ENCODE results near the gene GRP. TPM values are rescaled to one million over a fixed set of nuclear protein-coding genes. Genes with fewer than 3 reads are reported as not detected.

GRP gene
- total RNA-seq, 4 donors from 2014 or later = 4.8 TPM; not detected in 3

GRCh38 chr18:59198215-59198614 lies 21.7 kb upstream of the GRP start:
- no peak overlapping the region for H3K27ac ChIP-seq
- H3K9me3 ChIP-seq = no peaks in the 10 kb centered on the region
- H3K27me3 ChIP-seq = peaks cover 4% of the 10 kb centered on the region
- no peaks in the 10 kb centered on the region for H3K36me3 ChIP-seq
- TF ChIP-seq CTCF (IDR thresholded peaks at IDR 0.05) = no peak
- no peak for TF ChIP-seq POLR2A (IDR thresholded peaks at IDR 0.05)
- no peak for TF ChIP-seq EP300 (IDR thresholded peaks at IDR 0.05)
- no peak for TF ChIP-seq POLR2AphosphoS5 (IDR thresholded peaks at IDR 0.05)
- ATAC-seq = no peak
- no peaks in the 10 kb centered on the region for H3K4me1 ChIP-seq
- no peak overlapping the region for H3K4me3 ChIP-seq
- WGBS, 2 donors (ENCODE audit: low coverage in 1 of 2) = 93 to 95% methylated on average over 5 to 6 of the region's 6 CpGs

DNA sequence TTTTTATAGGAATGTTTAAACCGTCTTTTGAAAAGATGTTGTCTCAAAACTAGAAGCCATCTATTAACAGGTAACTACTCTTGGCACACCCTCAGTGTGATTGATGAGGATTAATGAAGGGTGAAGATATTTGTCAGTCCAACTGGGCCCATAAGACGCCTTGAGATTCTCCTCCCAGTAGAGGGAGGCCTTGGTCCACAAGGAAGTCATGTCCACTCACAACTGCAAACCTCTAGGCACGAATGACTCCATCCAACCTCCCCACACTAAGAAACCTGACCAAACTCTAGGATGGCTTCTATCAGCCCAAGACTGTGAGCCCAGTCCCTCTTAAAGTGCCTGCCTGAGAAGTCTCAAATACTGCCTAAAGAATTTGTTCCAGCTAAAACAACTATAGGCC lies 19.2 kb upstream of the GRP start:
- 79 to 83% methylated on average over 2 to 3 of the region's 3 CpGs for WGBS, 2 donors (ENCODE audit: low coverage in 1 of 2)
- TF ChIP-seq POLR2AphosphoS5 (IDR thresholded peaks at IDR 0.05) (no peak), CTCF (IDR thresholded peaks at IDR 0.05) (no peak), POLR2A (IDR thresholded peaks at IDR 0.05) (no peak), EP300 (IDR thresholded peaks at IDR 0.05) (no peak)

GRCh38 chr18:59202258-59202820 lies 17.6 kb upstream of the GRP start:
- TF ChIP-seq CTCF (IDR thresholded peaks at IDR 0.05) (no peak), POLR2AphosphoS5 (IDR thresholded peaks at IDR 0.05) (no peak), EP300 (IDR thresholded peaks at IDR 0.05) (no peak), POLR2A (IDR thresholded peaks at IDR 0.05) (no peak)
- H3K9me3 ChIP-seq = no peaks in the 10 kb centered on the region
- H3K4me1 ChIP-seq = no peaks in the 10 kb centered on the region
- H3K27ac ChIP-seq = no peak overlapping the region
- no peaks in the 10 kb centered on the region for H3K36me3 ChIP-seq
- ATAC-seq = no peak
- peaks cover 9% of the 10 kb centered on the region for H3K27me3 ChIP-seq
- no peak overlapping the region for H3K4me3 ChIP-seq

More for the DNA sequence above, 19.2 kb upstream of the GRP start:
- Histone ChIP-seq H3K36me3 (no peaks in the 10 kb centered on the region), H3K9me3 (no peaks in the 10 kb centered on the region), H3K4me1 (no peaks in the 10 kb centered on the region), H3K27ac (no peak overlapping the region), H3K27me3 (peaks cover 4% of the 10 kb centered on the region), H3K4me3 (no peak overlapping the region)
- no peak for ATAC-seq

- H3K27ac ChIP-seq = no peak overlapping the region
- ATAC-seq = no peak
- H3K4me1 ChIP-seq = no peaks in the 10 kb centered on the region
- TF ChIP-seq EP300 (IDR thresholded peaks at IDR 0.05) = no peak
- TF ChIP-seq CTCF (IDR thresholded peaks at IDR 0.05) = no peak
- TF ChIP-seq POLR2A (IDR thresholded peaks at IDR 0.05) = no peak
- TF ChIP-seq POLR2AphosphoS5 (IDR thresholded peaks at IDR 0.05) = no peak
- 80 to 95% methylated on average over 3 to 6 of the region's 6 CpGs for WGBS, 2 donors (ENCODE audit: low coverage in 1 of 2)
- no peaks in the 10 kb centered on the region for H3K36me3 ChIP-seq
- no peak overlapping the region for H3K4me3 ChIP-seq
- H3K9me3 ChIP-seq = no peaks in the 10 kb centered on the region
- peaks cover 15% of the 10 kb centered on the region for H3K27me3 ChIP-seq
Measured at GRCh38 chr18:59207506-59207905, 12.5 kb upstream of the GRP start.

- 26 to 39% methylated on average over 5 to 6 of the region's 6 CpGs for WGBS, 2 donors (ENCODE audit: low coverage in 1 of 2)
- no peak for ATAC-seq
- Histone ChIP-seq H3K36me3 (no peaks in the 10 kb centered on the region), H3K27ac (no peak overlapping the region), H3K4me1 (no peaks in the 10 kb centered on the region), H3K9me3 (no peaks in the 10 kb centered on the region), H3K27me3 (peaks cover 17% of the 10 kb centered on the region), H3K4me3 (no peak overlapping the region)
- TF ChIP-seq POLR2A (IDR thresholded peaks at IDR 0.05) (no peak), EP300 (IDR thresholded peaks at IDR 0.05) (no peak), CTCF (IDR thresholded peaks at IDR 0.05) (no peak), POLR2AphosphoS5 (IDR thresholded peaks at IDR 0.05) (no peak)
Measured at GRCh38 chr18:59208602-59209125, 11.3 kb upstream of the GRP start.

All from gastroesophageal sphincter (tissue), 4 donors.